Ovary (tissue), 3 donors: ENCODE results near the gene TEX38.

Experiments
- POLR2A ChIP-seq: fragments of 450-650 bp; IDR thresholded peaks from one replicate; pipeline ENCODE4 v1.6.1; 2017; ENCODE audit warnings: antibody characterized with exemption, mild to moderate bottlenecking, moderate library complexity
- TF ChIP-seq, protein P1 (sequence below), 3 donors: fragments of 450-650 bp in 2 of 3; fragments of 200-600 bp in 1 of 3; IDR thresholded peaks; one replicate each; pipeline versions ENCODE4 v1.5.1 to v1.8.0; 2016 to 2022; ENCODE audit warnings: antibody characterized with exemption in 3 of 3, mild to moderate bottlenecking in 1 of 3
- donor health status: DM: no; HTN: no; CAD: no.

DNA sequence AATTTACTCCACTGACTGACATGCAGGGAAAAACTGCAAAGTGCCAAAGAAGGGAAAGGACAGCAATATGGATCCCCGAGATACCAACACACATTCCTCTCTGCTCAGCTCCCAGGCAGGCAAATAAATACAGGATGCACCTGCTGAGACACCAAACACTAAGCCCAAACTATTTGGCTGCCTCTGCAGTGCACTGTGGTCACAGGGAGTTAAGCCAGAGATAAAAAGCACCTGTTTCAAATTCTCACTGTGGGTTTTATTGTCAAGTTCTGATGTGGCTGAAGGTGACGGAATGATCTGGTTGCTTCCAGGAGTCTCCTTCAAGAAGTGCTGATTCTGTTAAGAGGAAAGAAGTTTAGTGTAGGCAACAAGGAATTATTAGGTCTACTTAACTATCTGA, 17.7 kb downstream of the TEX38 start:
- TF ChIP-seq, protein P1, sequence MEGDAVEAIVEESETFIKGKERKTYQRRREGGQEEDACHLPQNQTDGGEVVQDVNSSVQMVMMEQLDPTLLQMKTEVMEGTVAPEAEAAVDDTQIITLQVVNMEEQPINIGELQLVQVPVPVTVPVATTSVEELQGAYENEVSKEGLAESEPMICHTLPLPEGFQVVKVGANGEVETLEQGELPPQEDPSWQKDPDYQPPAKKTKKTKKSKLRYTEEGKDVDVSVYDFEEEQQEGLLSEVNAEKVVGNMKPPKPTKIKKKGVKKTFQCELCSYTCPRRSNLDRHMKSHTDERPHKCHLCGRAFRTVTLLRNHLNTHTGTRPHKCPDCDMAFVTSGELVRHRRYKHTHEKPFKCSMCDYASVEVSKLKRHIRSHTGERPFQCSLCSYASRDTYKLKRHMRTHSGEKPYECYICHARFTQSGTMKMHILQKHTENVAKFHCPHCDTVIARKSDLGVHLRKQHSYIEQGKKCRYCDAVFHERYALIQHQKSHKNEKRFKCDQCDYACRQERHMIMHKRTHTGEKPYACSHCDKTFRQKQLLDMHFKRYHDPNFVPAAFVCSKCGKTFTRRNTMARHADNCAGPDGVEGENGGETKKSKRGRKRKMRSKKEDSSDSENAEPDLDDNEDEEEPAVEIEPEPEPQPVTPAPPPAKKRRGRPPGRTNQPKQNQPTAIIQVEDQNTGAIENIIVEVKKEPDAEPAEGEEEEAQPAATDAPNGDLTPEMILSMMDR (IDR thresholded peaks at IDR 0.05), result no peak
- TF ChIP-seq POLR2A, result no peak
